ENCODE measurements around the gene TMEM150B.

The TMEM150B gene, protein sequence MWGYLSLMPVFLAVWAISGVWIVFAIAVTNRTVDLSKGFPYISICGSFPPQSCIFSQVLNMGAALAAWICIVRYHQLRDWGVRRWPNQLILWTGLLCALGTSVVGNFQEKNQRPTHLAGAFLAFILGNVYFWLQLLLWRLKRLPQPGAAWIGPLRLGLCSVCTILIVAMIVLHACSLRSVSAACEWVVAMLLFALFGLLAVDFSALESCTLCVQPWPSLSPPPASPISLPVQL

DNA sequence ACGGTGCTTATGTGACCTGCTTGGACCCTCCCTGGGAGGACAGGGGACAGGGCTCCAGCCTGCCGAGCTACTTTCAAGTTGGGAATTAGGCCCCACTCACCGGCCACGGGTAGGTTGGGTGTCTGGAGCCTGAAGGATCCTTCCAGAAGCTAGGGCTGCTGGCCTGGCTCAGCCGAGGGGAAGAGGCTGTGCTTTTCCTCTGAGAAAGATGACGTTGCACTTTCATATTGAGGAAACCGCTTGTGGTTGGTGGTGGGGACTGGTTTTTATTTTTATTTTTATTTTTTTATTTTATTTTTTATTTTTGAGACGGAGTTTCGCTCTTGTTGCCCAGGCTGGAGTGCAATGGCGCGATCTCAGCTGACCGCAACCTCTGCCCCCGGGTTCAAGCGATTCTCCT is at the start of gene TMEM150B:
Gene TMEM150B, minus strand, starts transcription at position 170 of the 400 bp plus-strand sequence. CDS start 4,305 bp downstream, outside the sequence.
- no peak for DNase-seq (ENCODE audit: low read depth)

DNA sequence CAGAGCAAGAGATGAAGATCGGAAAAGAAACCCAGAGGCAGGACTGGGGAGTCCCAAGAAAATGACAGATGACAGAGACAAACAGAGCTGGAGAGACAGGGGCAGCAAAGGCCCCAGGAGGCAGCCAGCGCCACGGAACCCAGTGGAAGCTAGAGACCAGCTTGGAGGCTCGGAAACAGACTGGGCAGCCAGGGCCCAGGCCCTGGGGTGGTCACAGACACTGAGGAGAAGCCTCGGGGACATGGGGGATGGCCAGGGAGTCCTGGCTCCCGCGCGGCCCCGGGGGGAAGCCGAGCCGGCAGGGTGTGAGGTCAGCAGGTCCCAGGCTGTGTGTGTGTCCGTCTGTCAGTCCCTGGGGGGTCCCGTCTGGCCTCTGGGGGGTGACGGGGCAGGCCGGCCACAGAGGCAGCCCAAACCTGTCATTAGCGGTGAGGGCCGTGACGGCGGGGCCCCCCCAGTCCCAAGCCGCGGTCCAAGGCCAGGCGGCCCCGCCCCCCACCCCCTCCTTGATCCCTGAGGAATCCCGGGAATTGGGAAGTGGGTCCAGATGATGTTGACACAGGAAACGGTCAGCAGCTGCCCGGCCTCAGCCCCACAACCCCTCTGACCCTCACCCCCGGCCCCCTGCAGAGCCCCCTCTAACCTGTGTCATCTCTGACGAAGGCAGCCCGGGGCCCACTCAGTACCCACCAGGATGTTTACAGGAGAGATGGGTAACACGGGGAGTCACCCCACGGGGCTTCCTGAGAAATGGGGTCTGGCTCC is 49.0 kb upstream of the TMEM150B start:
- DNase-seq (ENCODE audit: low read depth) = peak; percentile 57

DNA sequence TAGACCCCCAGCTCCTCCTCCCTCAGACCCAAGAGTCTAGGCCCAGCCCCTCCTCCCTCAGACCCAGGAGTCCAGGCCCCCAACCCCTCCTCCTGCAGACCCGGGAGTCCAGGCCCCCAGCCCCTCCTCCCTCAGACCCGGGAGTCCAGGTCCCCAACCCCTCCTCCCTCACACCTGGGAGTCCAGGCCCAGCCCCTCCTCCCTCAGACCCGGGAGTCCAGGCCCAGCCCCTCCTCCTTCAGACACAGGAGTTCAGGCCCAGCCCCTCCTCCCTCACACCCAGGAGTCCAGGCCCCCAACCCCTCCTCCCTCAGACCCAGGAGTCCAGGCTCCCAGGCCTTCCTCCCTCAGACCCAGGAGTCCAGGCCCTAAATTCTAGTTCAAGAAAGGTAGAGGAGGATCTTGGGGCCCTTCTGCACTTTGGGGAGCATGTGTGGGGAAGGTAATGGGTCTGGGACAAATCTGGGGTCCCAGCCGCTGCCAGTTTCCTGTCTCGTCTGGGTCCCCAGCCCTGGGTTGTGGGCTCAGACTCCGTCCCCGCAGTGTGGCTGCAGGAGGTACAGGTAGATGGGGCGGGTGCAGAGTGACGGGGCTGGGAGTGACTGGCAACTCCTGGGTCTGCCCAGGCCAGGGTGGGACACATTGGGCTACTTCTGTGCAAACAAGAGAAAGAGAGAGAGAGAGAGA is 48.3 kb upstream of the TMEM150B start:
- DNase-seq (ENCODE audit: low read depth) = no peak

DNA sequence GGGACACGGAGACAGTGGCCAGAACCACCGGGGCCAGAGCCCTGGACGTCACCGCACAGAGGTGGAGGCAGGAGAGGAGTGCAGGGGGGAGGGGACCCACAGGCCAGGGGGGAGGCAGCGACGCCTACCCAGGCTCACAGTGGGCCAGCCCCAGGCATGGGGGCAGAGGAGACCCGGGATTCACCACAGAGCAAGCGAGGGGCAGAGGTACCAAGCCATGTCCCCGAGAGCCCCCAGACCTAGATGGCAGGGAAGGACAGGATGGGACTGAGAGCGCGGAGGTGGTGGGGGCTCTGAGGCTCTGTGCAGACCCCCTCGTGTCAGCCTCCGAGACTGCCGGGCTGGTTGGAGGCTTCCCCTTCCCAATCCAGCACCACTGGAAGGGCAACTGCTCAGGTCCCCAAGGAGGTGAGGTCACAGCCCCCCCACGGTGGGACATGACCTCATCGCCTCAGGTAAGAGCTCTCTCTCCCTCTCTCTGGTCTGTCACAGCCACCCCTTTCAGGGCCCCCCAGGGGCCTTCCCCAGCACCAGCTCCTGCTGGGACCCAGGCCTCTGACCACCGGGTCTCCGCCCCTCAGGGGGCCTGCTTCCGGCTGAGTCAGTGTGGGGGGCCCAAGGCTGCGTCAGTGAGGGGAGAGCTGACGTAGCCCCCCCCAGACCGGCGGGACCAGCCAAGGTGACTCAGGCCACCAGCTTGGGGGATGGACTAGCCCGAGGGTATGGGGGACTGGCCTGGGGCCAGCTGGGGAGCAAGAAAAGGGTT is 47.4 kb upstream of the TMEM150B start:
- no peak for DNase-seq (ENCODE audit: low read depth)

DNA sequence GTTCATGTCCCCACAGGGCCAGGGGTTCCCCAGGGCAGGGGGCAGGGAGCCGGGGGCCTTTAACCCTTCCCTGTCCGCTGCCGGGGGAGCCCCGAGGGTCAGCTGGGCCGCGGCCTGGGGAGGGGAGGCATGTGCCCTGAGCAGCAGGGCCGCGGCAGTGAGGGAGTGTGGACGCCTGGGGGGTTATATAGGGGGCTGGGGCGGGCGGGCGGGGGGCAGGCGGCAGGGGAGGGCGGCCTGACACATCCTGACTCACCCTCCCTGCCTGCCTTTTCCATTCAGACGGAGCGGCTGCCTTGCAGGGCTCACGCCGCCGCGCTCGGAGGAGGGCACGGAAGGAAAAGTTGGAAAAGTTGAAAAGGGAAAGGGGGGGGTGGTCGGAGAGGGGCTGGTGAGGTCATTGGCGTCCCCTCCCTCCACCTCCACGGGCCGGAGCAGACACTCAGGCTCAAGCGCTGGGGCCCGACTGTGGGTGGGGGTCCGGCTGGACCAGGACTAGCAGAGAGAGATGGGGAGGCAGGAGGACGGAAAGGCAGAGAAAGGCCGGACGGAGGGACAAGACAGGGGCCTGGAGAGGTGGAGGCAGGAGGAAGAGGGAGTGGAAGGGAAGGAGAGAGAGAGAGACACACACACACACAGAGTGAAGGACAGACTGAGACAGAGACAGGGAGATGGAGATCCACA is 45.3 kb upstream of the TMEM150B start, which contains the start of gene IL11:
Gene IL11, minus strand, starts transcription at position 159 of the 684 bp plus-strand sequence. Its CDS starts 153 bp downstream, at position 6.
- no peak for DNase-seq (ENCODE audit: low read depth)

- no peak for DNase-seq (ENCODE audit: low read depth)
These were observed 44.6 kb upstream of the TMEM150B start for GRCh38 chr19:55369653-55370304.

- DNase-seq (ENCODE audit: low read depth) = no peak
These were observed 43.8 kb upstream of the TMEM150B start for GRCh38 chr19:55368701-55369563.

DNA sequence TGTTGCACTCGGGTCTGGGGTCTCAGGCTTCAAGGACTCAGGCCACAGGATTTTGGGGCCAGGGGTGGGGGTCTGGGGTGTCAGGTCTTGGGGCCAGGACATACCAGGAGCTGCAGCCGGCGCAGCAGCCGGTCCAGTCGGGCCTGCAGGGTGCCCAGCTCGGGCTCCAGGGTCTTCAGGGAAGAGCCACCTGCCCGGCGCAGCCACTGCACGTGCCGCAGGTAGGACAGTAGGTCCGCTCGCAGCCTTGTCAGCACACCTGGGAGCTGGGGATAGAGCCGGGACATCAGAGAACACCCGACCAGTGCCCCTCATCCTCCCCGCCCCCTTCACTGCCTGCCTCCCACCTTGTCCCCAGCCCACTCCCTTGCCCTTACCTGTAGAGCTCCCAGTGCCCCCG is 43.0 kb upstream of the TMEM150B start:
- no peak for DNase-seq (ENCODE audit: low read depth)

- no peak for DNase-seq (ENCODE audit: low read depth)
These were observed 41.6 kb upstream of the TMEM150B start for GRCh38 chr19:55366790-55367189.

GRCh38 chr19:55365964-55366363 is 40.8 kb upstream of the TMEM150B start:
- no peak for DNase-seq (ENCODE audit: low read depth)

- DNase-seq (ENCODE audit: low read depth) = no peak
These were observed 40.1 kb upstream of the TMEM150B start for GRCh38 chr19:55365245-55365644.

DNA sequence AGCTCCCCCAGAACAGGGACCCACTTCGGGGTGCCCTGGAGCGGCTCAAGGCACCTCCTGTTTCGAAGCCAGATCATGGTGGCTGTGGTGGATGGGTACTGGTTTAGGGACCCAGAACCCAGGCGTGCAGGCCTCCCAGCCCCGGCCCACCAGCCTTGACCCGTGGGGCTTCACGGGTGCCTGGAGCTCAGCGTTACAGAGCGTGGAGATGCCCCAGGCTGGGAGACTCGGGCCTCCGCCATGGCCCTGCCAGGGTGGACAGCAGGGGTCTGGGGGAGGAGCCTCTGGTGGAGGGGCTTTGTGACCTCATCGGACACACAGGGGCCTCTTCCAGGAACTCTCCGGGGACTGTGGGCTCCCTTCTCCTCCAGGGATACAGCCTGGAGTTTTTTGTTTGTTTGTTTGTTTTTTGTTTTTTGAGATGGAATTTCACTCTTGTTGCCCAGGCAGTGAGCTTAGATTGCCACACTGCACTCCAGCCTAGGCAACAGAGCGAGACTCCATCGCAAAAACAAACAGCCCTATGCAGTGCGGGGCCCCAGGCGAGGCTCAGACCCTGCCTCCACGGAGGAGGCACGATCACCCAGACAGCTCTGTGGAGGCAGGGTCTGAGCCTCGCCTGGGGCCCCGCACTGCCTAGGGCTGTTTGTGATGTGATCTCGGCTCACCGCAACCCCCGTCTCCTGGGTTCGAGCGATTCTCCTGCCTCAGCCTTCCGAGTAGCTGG is 38.0 kb upstream of the TMEM150B start, which contains the start of gene GARIN5B:
Gene GARIN5B, minus strand, starts transcription at position 271 of the 727 bp plus-strand sequence. Its CDS starts 194 bp downstream, at position 77.
- DNase-seq (ENCODE audit: low read depth) = no peak

- DNase-seq (ENCODE audit: low read depth) = no peak
These were observed 37.2 kb upstream of the TMEM150B start for GRCh38 chr19:55362174-55362989.

DNA sequence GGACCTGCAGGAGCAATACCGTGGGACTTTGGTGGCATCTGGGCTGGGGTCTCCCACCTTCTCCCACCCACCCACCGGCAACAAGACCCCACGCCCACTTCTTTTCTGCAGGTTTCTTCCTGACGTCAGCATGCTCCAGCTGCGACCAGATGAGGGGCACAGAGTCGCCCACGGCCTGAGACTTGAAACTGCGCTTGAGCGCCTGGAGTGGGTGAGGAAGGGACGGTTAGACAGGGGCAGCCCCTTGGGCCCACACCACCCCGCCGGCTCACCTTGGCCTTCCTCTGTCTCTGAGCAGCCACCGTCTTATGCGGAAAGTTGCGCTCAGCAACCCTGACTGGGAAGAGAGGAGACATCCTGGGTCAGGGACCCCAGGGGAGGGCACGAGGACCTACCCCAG is 35.8 kb upstream of the TMEM150B start:
- DNase-seq (ENCODE audit: low read depth) = no peak

DNA sequence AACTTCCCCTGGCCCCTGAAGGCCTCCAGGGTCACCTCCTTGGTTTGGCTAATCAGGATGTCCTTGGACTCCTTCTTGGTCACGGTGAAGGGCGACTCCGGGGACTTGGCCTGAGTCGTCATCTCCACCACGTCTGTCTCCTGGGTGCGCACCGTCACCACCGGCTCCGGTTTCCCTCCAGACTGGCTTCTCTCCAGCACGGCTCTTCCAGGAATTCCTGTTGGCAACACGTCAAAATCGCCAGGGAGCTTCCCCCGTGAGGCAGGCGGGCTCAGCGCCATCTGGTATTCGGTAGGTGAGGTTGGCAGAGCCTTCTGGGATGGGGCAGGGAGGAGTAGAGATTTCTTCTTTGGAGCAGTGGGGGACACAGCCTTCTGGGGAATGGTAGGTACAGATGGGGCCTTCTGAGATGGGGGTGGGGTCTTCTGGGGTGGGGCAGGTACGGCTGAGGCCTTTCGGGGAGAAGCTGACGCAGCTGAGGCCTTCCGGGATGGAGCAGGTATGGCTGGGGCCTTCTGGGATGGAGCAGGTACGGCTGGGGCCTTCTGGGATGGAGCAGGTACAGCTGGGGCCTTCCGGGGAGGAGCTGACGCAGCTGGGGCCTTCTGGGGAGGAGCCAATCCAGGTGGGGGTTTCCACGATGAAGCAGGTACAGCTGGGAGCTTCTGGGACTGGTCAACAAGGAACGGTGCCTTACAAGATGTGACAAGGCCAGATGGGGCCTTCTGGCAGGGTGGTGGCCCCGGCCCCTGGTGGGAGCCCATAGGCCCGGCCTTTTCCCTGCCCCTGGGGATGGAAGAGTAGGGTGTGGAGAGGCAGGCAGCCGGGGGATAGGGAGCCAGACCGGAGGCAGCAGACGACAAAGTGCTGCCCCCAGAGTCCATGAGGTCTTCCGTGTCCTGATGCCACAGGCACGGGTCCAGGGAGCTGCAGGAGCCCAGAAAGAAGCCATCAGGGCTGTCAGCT is 34.1 kb upstream of the TMEM150B start:
- no peak for DNase-seq (ENCODE audit: low read depth)

- no peak for DNase-seq (ENCODE audit: low read depth)
These were observed 33.4 kb upstream of the TMEM150B start for GRCh38 chr19:55358493-55358892.

GRCh38 chr19:55355213-55355821 is 30.2 kb upstream of the TMEM150B start:
- no peak for DNase-seq (ENCODE audit: low read depth)

All from HS-27A (cell line).